ENCODE measurements around the gene LRRC3B. TPM values are rescaled to one million over a fixed set of nuclear protein-coding genes. Genes with fewer than 3 reads are reported as not detected.

LRRC3B gene, protein sequence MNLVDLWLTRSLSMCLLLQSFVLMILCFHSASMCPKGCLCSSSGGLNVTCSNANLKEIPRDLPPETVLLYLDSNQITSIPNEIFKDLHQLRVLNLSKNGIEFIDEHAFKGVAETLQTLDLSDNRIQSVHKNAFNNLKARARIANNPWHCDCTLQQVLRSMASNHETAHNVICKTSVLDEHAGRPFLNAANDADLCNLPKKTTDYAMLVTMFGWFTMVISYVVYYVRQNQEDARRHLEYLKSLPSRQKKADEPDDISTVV
- total RNA-seq: 1 to 10 TPM in 3 of 7 donors, under 1 TPM in 4; 0.28 to 2.5 (median 0.92) TPM
- 1 to 10 TPM in 1 of 2 donors, under 1 TPM in 1; 0.40 to 1.1 TPM for polyA plus RNA-seq
- long read RNA-seq, donor 1: 0 reads
- long read RNA-seq, donor 2, partial matches to known transcripts: 0 of 1 reads
- long read RNA-seq, donor 2, other reads (novel, unspliced or antisense): 0 of 1 reads
- long read RNA-seq, donor 3: 0 reads

GRCh38 chr3:26622621-26623418 is at the start of gene LRRC3B:
Gene LRRC3B, plus strand, starts transcription at chr3:26622772. Its CDS starts 86,901 bp downstream, at chr3:26709673.
- 0% methylated on average over 63 to 72 of the region's 72 CpGs for WGBS, 3 donors
- intact Hi-C loops (cut with DNase I): no loop called here
- Histone ChIP-seq H3K4me3 (peak within 1 kb of the TSS; percentile 14), H3K4me1 (ENCODE audit: insufficient read depth) (no peaks in the 10 kb centered on the region), H3K27ac (no peak within 1 kb of the TSS), H3K36me3 (no peaks in the 10 kb centered on the region), H3K27me3 (no peaks in the 10 kb centered on the region), H3K9me3 (no peaks in the 10 kb centered on the region)
- TF ChIP-seq POLR2A (IDR thresholded peaks at IDR 0.05): no peak
- TF ChIP-seq CTCF (IDR thresholded peaks at IDR 0.05): no peak
- TF ChIP-seq EP300 (IDR thresholded peaks at IDR 0.05): no peak
- DNase-seq: no peak

DNA sequence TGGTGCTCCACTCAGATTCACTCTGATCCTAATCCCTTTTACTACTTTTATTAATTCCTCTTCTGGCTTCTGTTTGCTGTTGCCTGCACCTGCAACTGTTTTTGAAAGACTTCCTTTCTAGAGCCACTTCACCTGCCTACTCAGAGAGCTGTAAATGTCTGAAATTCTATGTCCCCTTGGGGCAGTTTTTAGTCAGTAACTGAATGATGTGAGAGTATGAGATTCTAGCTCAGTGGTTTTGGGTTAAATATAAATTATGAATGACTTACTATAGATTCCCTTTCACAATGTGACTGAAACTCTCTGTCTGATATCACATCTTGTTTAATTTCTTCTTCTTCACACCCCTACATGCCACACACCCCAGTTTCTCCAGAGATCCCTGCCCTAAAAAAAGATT is 47.8 kb upstream of the LRRC3B start:
- no peak overlapping the region for H3K27ac ChIP-seq
- intact Hi-C loops (cut with DNase I): no loop called here
- H3K36me3 ChIP-seq: no peaks in the 10 kb centered on the region
- H3K4me3 ChIP-seq: no peak overlapping the region
- H3K27me3 ChIP-seq: no peaks in the 10 kb centered on the region
- DNase-seq: no peak
- no peaks in the 10 kb centered on the region for H3K9me3 ChIP-seq
- TF ChIP-seq POLR2A (IDR thresholded peaks at IDR 0.05): no peak
- TF ChIP-seq CTCF (IDR thresholded peaks at IDR 0.05): no peak
- no peak for TF ChIP-seq EP300 (IDR thresholded peaks at IDR 0.05)
- no peaks in the 10 kb centered on the region for H3K4me1 ChIP-seq (ENCODE audit: insufficient read depth)

DNA sequence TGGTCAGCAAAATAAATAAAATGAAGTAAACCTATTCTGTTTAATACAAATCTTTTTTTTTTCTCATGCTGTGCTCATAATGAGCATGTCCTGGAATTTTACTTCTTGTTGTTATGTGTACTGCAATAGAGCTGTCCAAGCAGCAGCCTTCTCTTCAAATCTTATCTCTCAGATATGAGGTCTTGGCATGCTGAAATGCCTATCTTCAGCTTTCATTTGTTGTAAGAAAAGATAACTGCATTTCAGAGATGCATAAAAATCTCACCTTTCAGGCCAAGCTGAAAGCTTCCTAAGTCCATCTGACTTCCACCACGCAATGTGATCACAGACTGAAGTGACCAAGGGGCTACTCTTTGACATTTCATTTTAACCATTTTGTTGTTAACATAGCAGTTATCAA is 43.5 kb upstream of the LRRC3B start:
- Histone ChIP-seq H3K36me3 (no peaks in the 10 kb centered on the region), H3K4me1 (ENCODE audit: insufficient read depth) (no peaks in the 10 kb centered on the region), H3K27ac (no peak overlapping the region), H3K9me3 (no peaks in the 10 kb centered on the region), H3K27me3 (no peaks in the 10 kb centered on the region), H3K4me3 (no peak overlapping the region)
- intact Hi-C loops (cut with DNase I): no loop called here
- no peak for DNase-seq
- TF ChIP-seq EP300 (IDR thresholded peaks at IDR 0.05) (no peak), CTCF (IDR thresholded peaks at IDR 0.05) (no peak), POLR2A (IDR thresholded peaks at IDR 0.05) (no peak)
- WGBS, 3 donors: 65 to 78% (median 77%) methylated on average over 1 of the region's 1 CpG

- Histone ChIP-seq H3K9me3 (no peaks in the 10 kb centered on the region), H3K27me3 (no peaks in the 10 kb centered on the region), H3K36me3 (no peaks in the 10 kb centered on the region), H3K27ac (no peak overlapping the region), H3K4me3 (no peak overlapping the region), H3K4me1 (ENCODE audit: insufficient read depth) (no peaks in the 10 kb centered on the region)
- no peak for TF ChIP-seq EP300 (IDR thresholded peaks at IDR 0.05)
- no peak for TF ChIP-seq CTCF (IDR thresholded peaks at IDR 0.05)
- no peak for TF ChIP-seq POLR2A (IDR thresholded peaks at IDR 0.05)
- intact Hi-C loops (cut with DNase I): no loop called here
- 84 to 91% (median 84%) methylated on average over 4 of the region's 4 CpGs for WGBS, 3 donors
- no peak for DNase-seq
Observed at GRCh38 chr3:26587571-26587970, 35.0 kb upstream of the LRRC3B start.

Data from ovary (tissue), 10 donors.